ENCODE measurements around the gene GRK2.
"Not testable (repeated sequence)": the region's sequence is repeated elsewhere in the genome, so short reads cannot be mapped to it uniquely, and the experiment has no call there.

Gene GRK2

DNA sequence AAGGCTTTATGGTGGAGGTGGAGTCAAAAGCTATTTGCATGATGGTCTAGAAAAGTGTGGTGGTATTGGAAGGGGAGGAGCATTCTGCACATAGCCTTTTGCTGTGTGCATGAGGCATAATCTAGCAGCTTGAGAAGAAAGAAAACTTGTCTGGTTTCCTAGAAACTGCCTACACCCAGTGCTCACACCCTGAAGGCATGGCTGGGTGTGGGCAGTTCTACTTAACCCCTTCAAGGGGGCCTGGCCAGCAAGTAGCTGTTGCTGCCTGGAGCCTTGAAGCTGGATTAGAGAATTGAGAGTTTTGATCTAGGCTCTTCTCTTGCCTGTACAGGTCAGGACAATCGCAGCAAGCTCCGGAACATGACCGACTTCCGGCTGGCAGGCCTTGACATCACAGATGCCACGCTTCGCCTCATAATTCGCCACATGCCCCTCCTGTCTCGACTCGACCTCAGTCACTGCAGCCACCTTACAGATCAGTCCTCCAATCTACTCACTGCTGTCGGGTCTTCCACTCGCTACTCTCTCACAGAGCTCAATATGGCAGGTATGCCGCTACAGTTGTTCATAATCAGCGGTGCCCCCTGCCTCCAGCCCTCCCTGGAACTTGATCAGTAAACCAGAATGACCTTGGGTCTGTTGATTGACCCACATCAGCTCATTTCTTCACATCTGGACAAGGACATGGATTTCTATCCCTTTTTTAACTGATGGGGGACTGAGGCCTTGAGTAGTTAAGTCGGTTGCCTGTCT, 12.2 kb upstream of the GRK2 start:
- in situ Hi-C loops (cut with HindIII; ENCODE audit: low sequenced_read_pairs): loop anchor here (10.0 kb wide), 1 partner anchor 131 kb away; no protein-coding TSS in a partner anchor

GRCh38 chr11:67254798-67255197, 11.5 kb upstream of the GRK2 start:
- in situ Hi-C loops (cut with HindIII; ENCODE audit: low sequenced_read_pairs): loop anchor here (10.0 kb wide), 1 partner anchor 130 kb away; no protein-coding TSS in a partner anchor

DNA sequence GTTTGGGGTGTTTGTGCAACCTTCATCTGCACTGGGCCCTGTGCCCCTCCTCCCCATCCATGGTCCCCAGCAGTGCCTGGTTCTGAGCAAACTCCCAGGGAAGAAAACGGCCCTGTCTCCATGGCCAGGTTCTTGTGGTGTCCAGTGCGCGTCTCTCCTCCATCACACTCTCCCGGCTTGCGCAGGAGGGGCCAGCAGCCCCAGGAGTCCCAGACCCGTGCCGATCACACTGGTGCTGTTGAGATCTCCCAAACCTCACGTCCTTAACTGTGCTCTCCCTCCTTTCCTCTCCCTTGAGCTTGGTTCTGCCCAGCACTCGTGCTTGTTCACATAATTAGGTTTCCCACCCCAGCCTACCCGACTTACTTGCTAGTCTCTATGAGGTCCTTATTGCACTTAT, 10.9 kb upstream of the GRK2 start:
- in situ Hi-C loops (cut with HindIII; ENCODE audit: low sequenced_read_pairs): loop anchor here (10.0 kb wide), 1 partner anchor 129 kb away; no protein-coding TSS in a partner anchor

- in situ Hi-C loops (cut with HindIII; ENCODE audit: low sequenced_read_pairs): loop anchor here (10.0 kb wide), 1 partner anchor 129 kb away; no protein-coding TSS in a partner anchor
These were observed 10.4 kb upstream of the GRK2 start for GRCh38 chr11:67255864-67256263.

DNA sequence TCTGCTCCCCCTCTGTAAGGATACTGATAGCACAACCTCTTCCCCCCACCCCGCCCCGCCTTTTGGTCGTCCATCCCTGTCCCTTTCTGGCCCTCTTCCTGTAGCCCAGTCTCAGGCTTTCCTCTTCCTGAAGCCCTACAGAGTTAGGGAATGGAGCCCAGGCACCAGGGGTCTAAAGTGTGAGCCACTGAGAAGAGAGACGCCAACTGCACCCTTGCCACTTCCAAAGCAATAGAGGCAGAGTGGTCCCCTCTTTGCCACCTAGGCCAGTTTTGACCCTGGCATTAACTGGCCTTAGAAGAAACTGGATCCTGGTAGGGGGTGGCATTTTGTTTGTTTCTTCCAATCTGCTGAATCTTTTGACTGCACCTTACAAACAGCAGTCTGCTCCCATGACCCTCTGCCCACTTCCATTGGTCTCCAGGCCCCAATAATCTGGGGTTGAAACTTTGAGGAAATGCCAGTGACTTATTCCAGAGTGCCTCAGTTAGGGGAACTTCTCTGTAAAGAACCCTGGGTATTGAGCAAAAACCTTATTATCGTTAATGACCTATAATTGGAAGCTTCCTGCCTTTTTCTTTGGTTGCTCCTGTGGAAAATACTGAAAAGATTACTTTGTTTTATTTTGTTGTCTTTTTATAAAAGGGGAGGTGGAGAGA, 9.7 kb upstream of the GRK2 start:
- in situ Hi-C loops (cut with HindIII; ENCODE audit: low sequenced_read_pairs): loop anchor here (10.0 kb wide), 1 partner anchor 128 kb away; no protein-coding TSS in a partner anchor

DNA sequence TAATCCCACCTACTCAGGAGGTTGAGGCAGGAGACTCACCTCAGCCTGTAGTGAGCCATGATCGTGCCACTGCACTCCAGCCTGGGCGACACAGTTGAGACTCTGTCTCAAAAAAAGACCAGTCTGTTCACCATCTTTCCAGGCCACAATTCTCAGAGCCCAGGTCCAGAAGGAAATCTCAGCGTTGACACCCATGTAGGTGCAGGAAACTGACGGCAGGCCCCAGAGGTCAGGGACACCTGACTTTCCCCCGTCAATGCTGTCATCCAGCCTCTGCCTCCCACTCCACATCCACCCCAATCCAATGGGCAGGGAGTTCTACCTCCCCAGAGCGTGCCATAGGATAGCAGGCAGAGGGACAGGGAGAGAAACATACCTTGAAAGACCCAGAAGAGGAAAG, 5.9 kb upstream of the GRK2 start:
- in situ Hi-C loops (cut with HindIII; ENCODE audit: low sequenced_read_pairs): no loop called here

DNA sequence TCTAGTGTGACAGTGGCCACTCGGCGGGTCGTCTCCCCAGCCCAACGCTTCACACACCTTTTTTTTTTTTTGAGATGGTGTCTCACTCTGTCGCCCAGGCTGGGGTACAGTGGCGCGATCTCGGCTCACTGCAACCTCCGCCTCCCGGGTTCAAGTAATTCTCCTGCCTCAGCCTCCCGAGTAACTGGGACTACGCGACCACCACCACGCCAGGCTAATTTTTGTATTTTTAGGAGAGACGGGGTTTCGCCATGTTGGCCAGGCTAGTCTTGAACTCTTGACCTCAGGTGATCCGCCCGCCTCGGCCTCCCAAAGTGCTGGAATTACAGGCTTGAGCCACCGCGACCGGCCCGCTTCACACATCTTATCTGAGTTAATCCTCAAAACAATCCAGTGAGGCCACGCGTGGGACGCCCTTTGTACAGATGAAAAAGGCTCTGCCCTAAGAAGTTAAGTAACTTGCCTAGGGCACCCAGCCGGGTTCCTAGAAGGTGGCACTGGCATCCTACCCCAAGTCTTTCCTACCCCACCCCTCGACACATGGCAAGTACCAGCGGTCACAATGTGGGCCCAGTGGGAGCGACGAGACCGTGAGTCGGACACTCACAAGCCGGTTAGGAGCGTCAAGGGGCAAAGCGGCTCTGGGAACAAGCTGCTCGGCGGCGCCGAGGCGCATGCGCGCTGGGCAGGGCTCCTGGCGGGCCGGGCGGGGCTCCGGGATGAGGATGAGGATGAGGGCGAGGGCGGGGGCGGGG, 5.2 kb upstream of the GRK2 start:
- in situ Hi-C loops (cut with HindIII; ENCODE audit: low sequenced_read_pairs): not testable (repeated sequence)

DNA sequence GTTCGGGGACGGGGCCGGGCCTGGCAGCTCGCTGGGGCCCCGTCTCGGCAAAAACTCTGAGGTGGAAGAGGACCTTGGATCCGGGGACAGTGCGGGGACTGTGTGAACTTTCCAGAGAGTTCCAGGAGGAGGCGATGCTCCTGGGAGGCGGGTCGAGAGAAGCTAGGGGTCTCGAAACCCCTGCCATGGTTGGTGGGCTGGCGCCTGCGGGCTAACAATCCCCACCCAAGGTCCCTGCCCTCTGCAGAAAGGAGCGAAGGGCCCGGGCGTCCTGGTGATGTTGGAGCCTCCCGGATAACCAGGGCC, 4.7 kb upstream of the GRK2 start:
- in situ Hi-C loops (cut with HindIII; ENCODE audit: low sequenced_read_pairs): no loop called here

- in situ Hi-C loops (cut with HindIII; ENCODE audit: low sequenced_read_pairs): no loop called here
These were observed 4.2 kb upstream of the GRK2 start for GRCh38 chr11:67261946-67262681.

DNA sequence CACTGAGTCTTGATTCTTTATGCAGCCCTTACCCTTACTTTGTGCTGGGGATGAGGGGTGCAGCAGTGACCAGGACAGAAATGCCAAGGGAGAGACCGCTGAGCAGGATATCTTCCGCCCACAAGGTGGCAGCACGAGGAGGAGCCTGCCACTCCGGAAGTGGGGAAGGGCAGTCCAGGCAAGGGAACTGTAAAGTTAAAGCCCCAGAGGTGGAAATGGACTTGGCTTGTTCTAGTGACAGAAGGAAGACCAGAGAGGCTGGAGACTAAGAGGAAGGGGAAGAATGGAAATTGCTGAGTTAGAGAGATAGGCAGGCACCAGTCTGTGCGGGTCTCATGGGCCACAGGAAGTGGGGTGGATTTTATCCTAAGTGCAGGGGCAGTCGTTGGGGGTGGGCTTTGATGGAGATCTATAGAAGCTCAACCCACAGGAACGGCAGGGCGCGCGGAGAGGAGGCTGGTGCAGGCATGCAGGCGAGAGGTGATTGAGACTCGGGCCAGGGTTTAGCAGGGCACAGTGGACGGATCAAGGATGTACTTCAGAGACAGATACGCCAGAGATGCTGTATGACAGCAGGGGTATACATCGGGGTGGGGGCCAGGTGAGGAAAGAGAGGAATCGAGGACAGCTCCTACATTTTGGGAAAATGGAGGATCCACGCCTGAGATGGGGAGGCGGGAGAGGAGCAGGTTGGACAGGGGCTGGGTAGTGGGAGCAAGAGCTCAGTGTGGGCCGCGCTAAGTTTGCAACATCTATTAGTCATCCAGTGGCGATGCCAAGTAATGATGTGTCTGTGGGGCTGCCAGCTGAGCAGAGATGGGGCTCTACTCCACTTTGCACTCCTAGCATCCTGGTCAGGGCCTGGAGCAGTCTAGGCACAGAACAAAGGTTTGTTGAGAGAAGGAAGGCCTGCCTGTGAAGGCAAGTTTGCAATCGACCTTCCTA, 3.3 kb upstream of the GRK2 start:
- in situ Hi-C loops (cut with HindIII; ENCODE audit: low sequenced_read_pairs): no loop called here

DNA sequence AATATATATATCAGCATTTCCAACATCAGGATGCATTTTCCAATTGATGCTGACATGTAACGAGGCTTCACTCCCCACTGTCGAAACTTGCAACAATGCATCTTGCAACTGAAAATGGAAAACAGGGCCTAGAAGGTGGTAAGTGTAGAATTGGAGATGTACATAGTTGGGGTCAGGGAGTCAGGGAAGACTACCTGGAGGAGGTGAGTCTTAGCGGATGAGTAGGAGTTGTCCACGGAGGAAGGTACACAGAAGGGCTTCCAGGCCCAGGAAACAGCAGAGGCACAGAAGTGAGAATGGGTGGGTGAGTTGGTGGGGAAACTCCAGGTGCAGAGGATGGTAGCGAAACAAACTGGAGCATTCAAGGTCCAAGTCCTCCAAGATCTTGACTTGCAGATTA, 2.0 kb upstream of the GRK2 start:
- in situ Hi-C loops (cut with HindIII; ENCODE audit: low sequenced_read_pairs): no loop called here

DNA sequence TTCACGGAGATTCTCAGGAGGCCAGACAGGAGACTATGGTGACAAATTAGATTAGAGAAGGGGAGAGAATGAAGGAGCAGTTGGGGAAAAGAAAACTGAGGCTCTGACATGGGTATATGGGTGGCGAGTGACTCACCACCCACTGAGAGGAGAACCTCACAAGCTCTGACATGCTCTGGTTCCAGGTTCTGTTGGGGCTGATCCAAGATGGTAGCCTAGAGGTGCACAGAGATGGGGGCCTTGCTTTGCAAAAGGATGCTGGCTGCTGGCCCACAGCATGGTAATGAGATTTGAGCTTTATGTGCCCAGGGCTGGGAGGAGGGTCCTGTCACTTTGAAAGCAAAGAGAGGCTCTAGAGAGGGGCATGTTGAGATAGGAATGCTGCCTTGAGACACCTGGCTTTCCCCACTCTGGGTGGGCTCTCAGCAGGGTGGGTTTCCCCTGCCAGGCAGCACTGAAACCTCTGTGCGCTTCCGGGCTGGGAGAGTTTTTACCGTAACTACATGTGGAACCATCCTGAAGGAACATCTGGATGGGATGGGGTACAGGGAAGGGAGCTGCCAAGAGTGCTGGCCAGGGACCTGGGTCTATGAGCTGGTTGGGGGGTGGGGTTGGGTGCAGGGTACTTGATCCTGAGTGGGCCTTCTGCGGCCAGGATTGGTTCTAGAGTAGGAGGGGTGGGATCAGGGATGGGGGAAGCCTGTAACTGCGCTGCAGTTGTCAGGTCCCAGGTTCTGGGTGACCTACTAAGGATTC, 1.2 kb upstream of the GRK2 start:
- in situ Hi-C loops (cut with HindIII; ENCODE audit: low sequenced_read_pairs): no loop called here

GRCh38 chr11:67265633-67266448, 432 bp upstream of the GRK2 start:
- in situ Hi-C loops (cut with HindIII; ENCODE audit: low sequenced_read_pairs): no loop called here

- in situ Hi-C loops (cut with HindIII; ENCODE audit: low sequenced_read_pairs): no loop called here
These were observed 1.2 kb downstream of the GRK2 start for GRCh38 chr11:67267188-67268080.

GRCh38 chr11:67268081-67268961, 2.0 kb downstream of the GRK2 start:
- in situ Hi-C loops (cut with HindIII; ENCODE audit: low sequenced_read_pairs): no loop called here

DNA sequence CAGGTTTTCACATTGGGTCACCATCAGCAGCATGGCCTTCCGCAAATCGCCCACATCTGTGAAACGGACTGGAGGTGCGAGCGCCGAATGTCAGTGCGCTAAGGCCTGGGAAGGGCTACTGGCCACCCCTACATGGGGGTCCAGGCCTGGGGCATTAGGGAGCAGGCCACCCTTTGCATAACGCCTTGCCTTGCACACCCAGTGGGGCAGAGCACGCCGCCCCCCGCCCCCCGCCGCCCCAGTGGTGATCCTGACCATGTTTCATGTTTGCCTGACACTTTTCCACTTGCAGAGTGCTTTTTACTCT, 2.6 kb downstream of the GRK2 start:
- in situ Hi-C loops (cut with HindIII; ENCODE audit: low sequenced_read_pairs): no loop called here
